Osteoblast (primary cell): ENCODE measurements around the gene RETREG2. TPM values are rescaled to one million over a fixed set of nuclear protein-coding genes. Genes with fewer than 3 reads are reported as not detected.

ENCODE experiments used
- DNase-seq: peaks from one replicate; pipeline ENCODE4 v3.0.0; 2011; ENCODE audit warnings: low spot score, mixed read lengths; ENCODE audit not compliant: insufficient read length; ENCODE audit errors: missing footprints
- H2AFZ ChIP-seq: 2 replicates; pipeline ENCODE4 v1.6.0; 2011; ENCODE audit warnings: mild to moderate bottlenecking, low read length
- H3K27ac ChIP-seq: 2 replicates; pipeline ENCODE4 v1.5.1; 2011; ENCODE audit warnings: mild to moderate bottlenecking, low read depth, low read length, moderate library complexity
- H3K27me3 ChIP-seq: 2 replicates; pipeline ENCODE4 v1.6.0; 2012; ENCODE audit warnings: mild to moderate bottlenecking, control low read depth, inconsistent platforms, low read length, moderate library complexity; ENCODE audit not compliant: insufficient read depth
- H3K36me3 ChIP-seq: 2 replicates; pipeline ENCODE4 v1.5.1; 2011; ENCODE audit warnings: mild to moderate bottlenecking, low read length, control low read depth, moderate library complexity; ENCODE audit not compliant: insufficient read depth
- H3K4me1 ChIP-seq: 2 replicates; pipeline ENCODE4 v1.5.1; 2011; ENCODE audit warnings: mild to moderate bottlenecking, low read length, control low read depth, moderate library complexity; ENCODE audit not compliant: insufficient read depth
- H3K4me2 ChIP-seq: 2 replicates; pipeline ENCODE4 v1.6.0; 2011; ENCODE audit warnings: mild to moderate bottlenecking, low read length; ENCODE audit not compliant: insufficient read depth
- H3K4me3 ChIP-seq: fragments of 200-600 bp; sonication (generic); 3 replicates; pipeline ENCODE4 v1.5.1; 2012; ENCODE audit warnings: mild to moderate bottlenecking, low read length, inconsistent platforms; ENCODE audit not compliant: insufficient read depth
- H3K79me2 ChIP-seq: 2 replicates; pipeline ENCODE4 v1.6.0; 2012; ENCODE audit warnings: mild to moderate bottlenecking, low read length, control low read depth, inconsistent platforms; ENCODE audit not compliant: insufficient read depth
- H3K9me3 ChIP-seq: 2 replicates; pipeline ENCODE4 v1.5.1; 2011; ENCODE audit warnings: low read depth, low read length, control low read depth
- H4K20me1 ChIP-seq: 2 replicates; pipeline ENCODE4 v1.6.0; 2012; ENCODE audit warnings: mild to moderate bottlenecking, low read length, control low read depth; ENCODE audit not compliant: insufficient read depth
- total RNA-seq: library from RNA; depleted of rRNA; stranded (reverse); fragments of >200 nt; gene quantifications from 2 replicates; pipeline ENCODE4 v1.2.3, GENCODE V29; 2012
- TF ChIP-seq, protein P1 (sequence below): IDR thresholded peaks from 2 replicates; pipeline ENCODE4 v1.5.1; 2011; ENCODE audit warnings: mild to moderate bottlenecking, low read depth, low read length, moderate library complexity; ENCODE audit errors: extremely low read depth

Gene RETREG2
- total RNA-seq, 1 donor, result 121 TPM

DNA sequence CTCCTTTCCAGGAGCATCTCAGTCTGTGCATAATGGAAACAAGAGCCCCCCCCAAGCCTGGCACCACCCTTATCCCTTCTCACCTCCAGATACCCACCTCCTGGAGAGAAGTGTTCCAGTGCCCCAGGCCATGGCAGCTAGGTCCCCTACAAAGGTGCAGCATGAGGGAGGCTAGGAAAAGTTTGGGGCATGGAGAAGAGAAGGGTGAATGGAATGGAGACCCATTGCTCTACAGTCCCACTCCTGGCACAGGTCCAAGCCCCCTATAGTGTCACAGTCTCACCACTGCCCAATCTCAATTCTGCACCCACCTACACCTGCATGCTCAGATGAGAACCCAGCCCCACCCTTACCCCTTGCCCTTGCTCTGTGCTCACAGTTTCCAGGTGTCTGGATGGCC, 9.1 kb upstream of the RETREG2 start:
- no peaks in the 10 kb centered on the region for H3K79me2 ChIP-seq
- no peak overlapping the region for H2AFZ ChIP-seq
- H3K27ac ChIP-seq, result no peak overlapping the region
- no peaks in the 10 kb centered on the region for H3K27me3 ChIP-seq
- H3K4me1 ChIP-seq, result peaks cover 6% of the 10 kb centered on the region
- no peaks in the 10 kb centered on the region for H3K9me3 ChIP-seq
- H3K36me3 ChIP-seq, result peaks cover 9% of the 10 kb centered on the region
- TF ChIP-seq, protein P1, sequence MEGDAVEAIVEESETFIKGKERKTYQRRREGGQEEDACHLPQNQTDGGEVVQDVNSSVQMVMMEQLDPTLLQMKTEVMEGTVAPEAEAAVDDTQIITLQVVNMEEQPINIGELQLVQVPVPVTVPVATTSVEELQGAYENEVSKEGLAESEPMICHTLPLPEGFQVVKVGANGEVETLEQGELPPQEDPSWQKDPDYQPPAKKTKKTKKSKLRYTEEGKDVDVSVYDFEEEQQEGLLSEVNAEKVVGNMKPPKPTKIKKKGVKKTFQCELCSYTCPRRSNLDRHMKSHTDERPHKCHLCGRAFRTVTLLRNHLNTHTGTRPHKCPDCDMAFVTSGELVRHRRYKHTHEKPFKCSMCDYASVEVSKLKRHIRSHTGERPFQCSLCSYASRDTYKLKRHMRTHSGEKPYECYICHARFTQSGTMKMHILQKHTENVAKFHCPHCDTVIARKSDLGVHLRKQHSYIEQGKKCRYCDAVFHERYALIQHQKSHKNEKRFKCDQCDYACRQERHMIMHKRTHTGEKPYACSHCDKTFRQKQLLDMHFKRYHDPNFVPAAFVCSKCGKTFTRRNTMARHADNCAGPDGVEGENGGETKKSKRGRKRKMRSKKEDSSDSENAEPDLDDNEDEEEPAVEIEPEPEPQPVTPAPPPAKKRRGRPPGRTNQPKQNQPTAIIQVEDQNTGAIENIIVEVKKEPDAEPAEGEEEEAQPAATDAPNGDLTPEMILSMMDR, result no peak
- no peak overlapping the region for H3K4me2 ChIP-seq
- no peak overlapping the region for H3K4me3 ChIP-seq
- DNase-seq, result no peak
- no peaks in the 10 kb centered on the region for H4K20me1 ChIP-seq

DNA sequence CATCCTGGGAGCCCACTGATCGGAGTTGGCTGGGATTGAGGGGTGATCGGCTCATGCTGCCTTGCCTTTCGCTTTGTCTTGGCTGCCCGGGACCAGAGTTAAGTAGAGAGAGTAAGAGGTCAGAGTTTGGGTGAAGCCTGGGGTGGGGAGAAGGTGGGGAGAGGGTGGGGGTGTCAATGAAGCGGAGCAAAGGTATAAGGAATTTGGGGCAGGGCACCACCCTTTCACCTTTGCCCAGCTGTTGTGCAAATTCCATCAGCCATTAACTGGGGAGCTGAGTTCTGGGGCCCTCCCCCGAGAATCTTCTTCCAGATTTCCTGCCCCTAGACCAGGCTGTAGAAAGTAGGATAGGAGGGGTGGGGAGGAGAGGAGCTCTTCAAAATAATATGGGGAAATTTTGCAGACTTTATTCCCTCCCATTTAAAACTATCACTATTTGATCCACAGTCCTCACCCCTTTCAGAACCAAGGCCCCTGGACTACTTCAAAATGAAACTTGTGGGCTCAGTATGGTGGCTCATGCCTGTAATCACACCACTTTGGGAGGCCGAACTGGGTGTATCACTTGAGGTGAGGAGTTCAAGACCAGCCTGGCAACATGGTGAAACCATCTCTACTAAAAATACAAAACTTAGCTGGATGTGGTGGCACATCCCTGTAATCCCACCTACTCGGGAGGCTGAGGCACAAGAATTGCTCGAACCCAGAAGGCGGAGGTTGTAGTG, 8.0 kb upstream of the RETREG2 start, which contains the start of gene SLC23A3:
SLC23A3 (minus strand) TSS at position 100 of the 725 bp plus-strand sequence; CDS start at position 55, 45 bp downstream.
- Histone ChIP-seq H3K27ac (no peak within 1 kb of the TSS), H3K4me2 (no peak within 1 kb of the TSS)

DNA sequence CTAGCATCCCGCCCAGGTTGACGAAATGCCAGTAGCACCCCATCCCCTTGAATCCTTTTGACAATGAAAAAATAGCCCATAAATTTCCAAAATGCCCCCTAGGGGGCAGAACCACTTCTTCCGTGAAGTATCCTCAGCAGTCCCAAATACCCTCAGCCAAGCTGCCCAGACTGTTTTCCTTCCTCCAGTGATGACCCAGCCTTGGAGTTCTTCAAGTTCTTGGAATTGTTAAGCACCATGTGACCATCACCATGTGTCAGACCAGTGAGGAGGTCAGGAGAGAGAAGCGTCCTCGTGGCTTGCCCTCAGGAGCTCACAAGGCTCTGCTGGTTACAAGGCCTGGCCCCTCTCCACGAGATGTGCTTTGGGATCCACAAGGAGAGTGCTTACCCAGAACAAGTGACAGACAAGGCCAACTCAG, 6.8 kb upstream of the RETREG2 start:
- peaks cover 21% of the 10 kb centered on the region for H3K79me2 ChIP-seq
- no peak overlapping the region for H2AFZ ChIP-seq
- peaks cover 15% of the 10 kb centered on the region for H3K36me3 ChIP-seq
- H3K9me3 ChIP-seq, result no peaks in the 10 kb centered on the region
- H3K27me3 ChIP-seq, result no peaks in the 10 kb centered on the region
- no peak overlapping the region for H3K4me3 ChIP-seq
- no peak overlapping the region for H3K4me2 ChIP-seq
- peaks cover 4% of the 10 kb centered on the region for H4K20me1 ChIP-seq
- H3K27ac ChIP-seq, result peak overlapping the region; percentile 49
- peak; percentile 96 for DNase-seq
- TF ChIP-seq, protein P1, result peak; percentile 90
- H3K4me1 ChIP-seq, result peaks cover 20% of the 10 kb centered on the region

More for the DNA sequence above, 8.0 kb upstream of the RETREG2 start, which contains the start of gene SLC23A3:
- H3K27me3 ChIP-seq, result no peaks in the 10 kb centered on the region
- H3K36me3 ChIP-seq, result peaks cover 15% of the 10 kb centered on the region
- H3K9me3 ChIP-seq, result no peaks in the 10 kb centered on the region
- H3K79me2 ChIP-seq, result peaks cover 12% of the 10 kb centered on the region
- H3K4me1 ChIP-seq, result peaks cover 12% of the 10 kb centered on the region
- peaks cover 4% of the 10 kb centered on the region for H4K20me1 ChIP-seq
- TF ChIP-seq, protein P1, result no peak
- no peak within 1 kb of the TSS for H2AFZ ChIP-seq
- no peak for DNase-seq
- H3K4me3 ChIP-seq, result no peak within 1 kb of the TSS
